Vagina (tissue), 2 donors: ENCODE data around the gene TAS2R8.

Experiments used
- CTCF ChIP-seq, 3 experiments: fragments of 450-650 bp in 2 of 3; fragments of 200-600 bp in 1 of 3; sonication (generic) in 1 of 3; IDR thresholded peaks; one replicate each; pipeline ENCODE4 v1.5.1; 2017 to 2019; ENCODE audit warnings: antibody characterized with exemption in 3 of 3, mild to moderate bottlenecking in 2 of 3, moderate library complexity in 2 of 3
- POLR2A ChIP-seq, 2 donors: fragments of 450-650 bp; IDR thresholded peaks; one replicate each; pipeline ENCODE4 v1.6.1; 2017; ENCODE audit warnings: antibody characterized with exemption in 2 of 2, mild to moderate bottlenecking in 2 of 2, moderate library complexity in 2 of 2
- POLR2AphosphoS5 ChIP-seq, 2 donors: sonication (generic); formaldehyde crosslinking; IDR thresholded peaks; one replicate each; pipeline ENCODE4 v1.9.0; 2017; ENCODE audit warnings: antibody characterized with exemption in 2 of 2, mild to moderate bottlenecking in 2 of 2, low read depth in 1 of 2; ENCODE audit not compliant: insufficient read depth in 1 of 2

- no peak for TF ChIP-seq CTCF (IDR thresholded peaks at IDR 0.05)
- no peak for TF ChIP-seq POLR2A (IDR thresholded peaks at IDR 0.05)
- no peak for TF ChIP-seq POLR2AphosphoS5 (IDR thresholded peaks at IDR 0.05; ENCODE audit: insufficient read depth in 1 of 2, low read depth in 1 of 2)
Observed at GRCh38 chr12:10853776-10854175, 46.7 kb upstream of the TAS2R8 start.
